Stimulated activated CD8-positive, alpha-beta memory T cell treated with anti-CD3 and anti-CD28 coated beads, Interleukin-2, amount 100 ng/mL, for 48 hours (primary cell): Measurements from ENCODE around the gene DHODH.
"Not testable (repeated sequence)": the region's sequence is repeated elsewhere in the genome, so short reads cannot be mapped to it uniquely, and the experiment has no call there.

Experiments
- DNase-seq, 2 donors: peaks; one replicate each; pipeline ENCODE4 v3.0.0-alpha.2; 2020; ENCODE audit warnings: low read depth in 2 of 2

DHODH gene

GRCh38 chr16:72054254-72054847 lies 45.8 kb downstream of the DHODH start, which contains the start of gene HP:
HP (plus strand) TSS chr16:72054505; CDS start chr16:72054653, 148 bp downstream.
- not testable (repeated sequence) for DNase-seq

DNA sequence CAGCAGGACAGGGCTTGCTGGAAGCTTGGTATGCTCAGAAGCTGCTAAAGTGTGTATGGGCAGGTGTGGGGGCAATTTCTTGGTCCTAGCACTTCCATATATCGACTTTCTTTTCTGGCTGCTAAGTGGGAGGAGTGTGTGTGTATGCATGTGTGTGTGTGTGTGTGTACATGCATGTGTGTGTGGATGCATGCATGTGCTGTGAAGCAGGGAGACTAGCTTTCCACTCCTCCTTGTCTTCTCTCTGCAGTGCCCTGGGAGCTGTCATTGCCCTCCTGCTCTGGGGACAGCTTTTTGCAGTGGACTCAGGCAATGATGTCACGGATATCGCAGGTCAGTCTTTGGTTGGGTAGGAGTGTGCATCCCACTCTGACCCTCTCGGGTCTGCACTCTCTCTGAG lies 47.4 kb downstream of the DHODH start:
- no peak for DNase-seq

GRCh38 chr16:72057313-72057712 lies 48.8 kb downstream of the DHODH start:
- DNase-seq: not testable (repeated sequence)

- DNase-seq: not testable (repeated sequence)
These were observed 50.5 kb downstream of the DHODH start for GRCh38 chr16:72059060-72059459.

DNA sequence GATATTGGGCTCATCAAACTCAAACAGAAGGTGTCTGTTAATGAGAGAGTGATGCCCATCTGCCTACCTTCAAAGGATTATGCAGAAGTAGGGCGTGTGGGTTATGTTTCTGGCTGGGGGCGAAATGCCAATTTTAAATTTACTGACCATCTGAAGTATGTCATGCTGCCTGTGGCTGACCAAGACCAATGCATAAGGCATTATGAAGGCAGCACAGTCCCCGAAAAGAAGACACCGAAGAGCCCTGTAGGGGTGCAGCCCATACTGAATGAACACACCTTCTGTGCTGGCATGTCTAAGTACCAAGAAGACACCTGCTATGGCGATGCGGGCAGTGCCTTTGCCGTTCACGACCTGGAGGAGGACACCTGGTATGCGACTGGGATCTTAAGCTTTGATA lies 51.9 kb downstream of the DHODH start:
- DNase-seq: no peak

DNA sequence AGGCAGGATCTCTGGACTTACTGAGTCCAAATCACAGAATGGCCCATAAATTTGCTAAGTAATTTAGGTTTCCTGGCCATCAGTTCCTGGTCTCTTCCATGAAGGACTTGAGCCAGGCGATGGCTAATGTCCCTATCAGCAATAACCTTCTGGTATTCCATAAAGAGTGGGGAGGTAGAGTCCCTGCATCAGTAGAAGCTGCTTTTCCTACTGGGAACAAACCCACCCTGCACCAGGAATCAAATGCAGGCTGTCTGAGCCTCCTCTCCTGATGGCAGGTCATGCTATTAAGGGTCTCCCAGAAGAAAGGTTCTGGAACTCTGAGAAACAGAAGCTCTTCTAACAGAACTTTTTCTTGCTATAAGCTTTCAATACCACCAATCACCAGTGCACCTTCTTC lies 53.0 kb downstream of the DHODH start:
- DNase-seq: no peak

DNA sequence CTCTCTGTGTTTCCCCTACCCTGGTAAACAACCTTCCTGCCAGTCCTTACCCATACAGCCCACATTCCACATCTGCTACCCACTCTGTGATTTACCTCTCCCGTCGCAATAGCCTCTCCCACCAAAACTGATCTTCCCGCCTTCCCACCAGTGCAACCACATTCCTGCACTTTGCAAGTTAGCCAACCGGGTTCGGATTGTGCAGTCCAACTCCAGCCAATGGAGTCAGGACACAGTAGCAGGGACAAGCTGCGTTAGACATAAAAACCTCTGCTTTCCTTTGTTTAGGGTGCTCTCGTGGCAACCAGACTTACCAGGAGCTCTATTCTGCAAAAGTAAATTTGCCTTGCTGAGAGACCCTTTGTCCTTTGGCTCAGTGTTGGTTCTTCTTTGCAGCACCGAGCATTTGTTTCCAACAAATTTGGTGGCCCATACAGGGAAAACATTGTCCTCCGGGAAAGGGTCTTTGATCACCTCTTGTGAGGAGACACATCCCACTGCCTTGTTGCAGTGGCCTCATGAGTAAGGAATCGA lies 55.9 kb downstream of the DHODH start:
- DNase-seq: no peak

- no peak for DNase-seq
These were observed 58.2 kb downstream of the DHODH start for GRCh38 chr16:72066747-72067146.

DNA sequence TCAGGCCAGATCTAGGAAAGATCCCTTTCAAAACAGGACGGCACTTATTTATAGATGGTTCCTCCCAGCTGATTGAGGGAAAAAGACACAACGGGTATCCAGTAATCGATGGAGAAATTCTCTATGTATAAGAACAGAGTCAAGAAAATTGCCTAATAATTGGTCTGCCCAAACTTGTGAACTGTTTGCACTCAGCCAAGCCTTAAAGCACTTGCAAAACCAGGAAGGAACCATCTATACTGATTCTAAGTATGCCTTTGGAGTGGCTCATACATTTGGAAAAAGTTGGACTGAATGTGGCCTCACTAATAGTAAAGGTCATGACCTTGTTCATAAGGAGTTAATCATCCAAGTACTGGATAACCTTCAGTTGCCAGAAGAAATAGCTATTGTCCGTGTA lies 60.4 kb downstream of the DHODH start:
- no peak for DNase-seq

DNA sequence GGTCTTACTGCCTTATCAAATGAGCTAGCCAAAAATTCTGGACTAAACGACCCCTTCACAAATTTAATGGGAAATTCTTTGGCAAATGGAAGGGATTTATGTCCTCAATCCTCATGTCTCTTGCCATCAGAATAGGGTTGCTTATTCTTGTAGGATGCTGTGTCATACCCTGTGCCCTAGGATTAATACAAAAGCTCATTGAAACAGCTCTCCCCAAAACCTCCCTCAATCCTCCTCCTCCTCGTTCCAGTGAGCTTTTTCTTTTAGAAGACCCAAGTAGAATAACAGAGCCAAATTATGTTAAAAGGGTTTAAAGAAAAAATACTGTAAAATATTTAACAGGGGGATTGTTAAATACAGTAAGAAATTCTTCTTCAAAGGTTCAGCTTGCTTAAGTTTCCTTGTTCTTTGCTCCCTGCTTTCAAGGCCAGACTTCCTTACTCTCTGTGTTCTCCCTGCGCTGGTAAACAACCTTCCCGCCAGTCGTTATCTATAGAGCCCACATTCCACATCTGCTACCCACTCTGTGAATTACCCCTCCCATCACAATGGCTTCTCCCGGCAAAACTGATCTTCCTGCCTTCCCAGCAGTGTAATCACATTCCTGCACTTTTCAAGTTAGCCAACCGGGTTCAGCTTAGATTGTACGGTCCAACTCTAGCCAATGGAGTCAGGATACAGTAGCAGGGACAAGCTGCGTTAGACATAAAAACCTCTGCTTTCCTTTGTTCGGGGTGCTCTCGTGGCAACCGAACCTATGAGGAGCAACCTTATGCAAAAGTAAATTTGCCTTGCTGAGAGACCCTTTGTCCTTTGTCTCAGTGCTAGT lies 64.2 kb downstream of the DHODH start:
- no peak for DNase-seq

GRCh38 chr16:72073560-72074230 lies 65.2 kb downstream of the DHODH start:
- DNase-seq: no peak

DNA sequence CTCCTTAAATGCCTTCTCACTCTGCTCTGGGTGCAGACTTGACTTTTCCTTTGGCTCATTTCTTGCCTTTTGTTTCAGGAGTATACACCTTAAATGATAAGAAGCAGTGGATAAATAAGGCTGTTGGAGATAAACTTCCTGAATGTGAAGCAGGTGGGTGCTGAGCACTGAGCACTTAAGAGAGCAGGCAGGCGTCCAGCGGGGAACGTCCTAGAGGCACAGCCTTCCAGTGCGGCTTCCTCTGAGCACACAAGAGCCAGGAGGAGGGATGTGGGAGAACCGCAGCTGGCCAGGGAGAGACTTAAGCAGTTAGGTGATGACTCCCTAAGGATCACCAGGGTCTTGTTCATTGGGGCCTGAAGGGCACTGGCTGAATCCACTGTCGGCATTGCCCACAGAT lies 66.5 kb downstream of the DHODH start:
- DNase-seq: not testable (repeated sequence)
